GM13976 (cell line): ENCODE measurements around the gene STARD3NL.
"Not testable (repeated sequence)": the region's sequence is repeated elsewhere in the genome, so short reads cannot be mapped to it uniquely, and the experiment has no call there.

ENCODE experiments used
- DNase-seq: peaks from one replicate; pipeline ENCODE4 v3.0.0; 2012; ENCODE audit warnings: low spot score
- in situ Hi-C: fragments of 300-500 bp; cut with MboI; formaldehyde crosslinking; loops from one replicate; pipeline ENCODE4 v1.12.0; 2022; ENCODE audit warnings: low sequenced_read_pairs, mixed read lengths, inconsistent platforms; ENCODE audit not compliant: unreplicated experiment
- TF ChIP-seq, protein P1 (sequence below): IDR thresholded peaks from 2 replicates; pipeline ENCODE4 v1.5.1; 2012; ENCODE audit warnings: borderline replicate concordance, mild to moderate bottlenecking; ENCODE audit not compliant: insufficient read depth; ENCODE audit errors: extremely low read depth, missing control alignments, control extremely low read depth

The STARD3NL gene

GRCh38 chr7:38241071-38241470 is 63.0 kb downstream of the STARD3NL start:
- in situ Hi-C loops: no loop called here
- TF ChIP-seq, protein P1, sequence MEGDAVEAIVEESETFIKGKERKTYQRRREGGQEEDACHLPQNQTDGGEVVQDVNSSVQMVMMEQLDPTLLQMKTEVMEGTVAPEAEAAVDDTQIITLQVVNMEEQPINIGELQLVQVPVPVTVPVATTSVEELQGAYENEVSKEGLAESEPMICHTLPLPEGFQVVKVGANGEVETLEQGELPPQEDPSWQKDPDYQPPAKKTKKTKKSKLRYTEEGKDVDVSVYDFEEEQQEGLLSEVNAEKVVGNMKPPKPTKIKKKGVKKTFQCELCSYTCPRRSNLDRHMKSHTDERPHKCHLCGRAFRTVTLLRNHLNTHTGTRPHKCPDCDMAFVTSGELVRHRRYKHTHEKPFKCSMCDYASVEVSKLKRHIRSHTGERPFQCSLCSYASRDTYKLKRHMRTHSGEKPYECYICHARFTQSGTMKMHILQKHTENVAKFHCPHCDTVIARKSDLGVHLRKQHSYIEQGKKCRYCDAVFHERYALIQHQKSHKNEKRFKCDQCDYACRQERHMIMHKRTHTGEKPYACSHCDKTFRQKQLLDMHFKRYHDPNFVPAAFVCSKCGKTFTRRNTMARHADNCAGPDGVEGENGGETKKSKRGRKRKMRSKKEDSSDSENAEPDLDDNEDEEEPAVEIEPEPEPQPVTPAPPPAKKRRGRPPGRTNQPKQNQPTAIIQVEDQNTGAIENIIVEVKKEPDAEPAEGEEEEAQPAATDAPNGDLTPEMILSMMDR: no peak
- no peak for DNase-seq

DNA sequence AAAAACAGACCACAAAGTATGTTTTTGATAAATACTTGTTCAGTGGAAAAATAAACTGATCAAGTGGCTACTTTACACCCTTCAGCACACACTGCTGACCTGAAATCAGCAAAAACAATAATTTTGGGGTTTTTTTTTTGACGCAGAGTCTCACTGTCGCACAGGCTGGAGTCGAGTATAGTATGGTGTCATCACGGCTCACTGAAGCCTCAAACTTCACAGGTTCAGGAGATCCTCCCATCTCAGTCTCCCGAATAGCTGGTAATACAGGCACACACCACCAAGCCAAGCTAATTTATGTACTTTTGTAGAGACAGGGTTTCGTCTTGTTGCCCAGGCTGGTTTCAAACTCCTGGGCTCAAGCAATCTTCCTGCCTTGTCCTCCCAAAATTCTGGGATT is 64.8 kb downstream of the STARD3NL start:
- DNase-seq: no peak
- TF ChIP-seq, protein P1: no peak
- in situ Hi-C loops: no loop called here

DNA sequence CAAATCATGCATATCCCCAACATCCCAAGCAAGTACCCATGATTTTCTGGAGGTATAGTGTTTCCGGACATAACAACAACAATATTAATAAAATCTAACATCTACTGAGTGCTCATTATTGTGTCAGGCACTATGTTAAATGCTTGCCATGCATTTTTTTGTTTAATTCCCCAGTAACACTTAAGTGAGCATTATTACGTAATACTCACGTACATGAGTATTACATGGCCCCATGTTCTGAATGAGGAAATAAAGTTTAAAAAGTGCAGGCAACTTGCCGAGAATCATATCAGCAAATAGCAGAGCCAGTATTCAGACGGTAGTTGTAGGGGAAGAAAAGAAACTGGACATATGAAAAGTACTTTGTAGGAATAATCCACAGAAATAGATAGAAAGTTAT is 65.3 kb downstream of the STARD3NL start:
- DNase-seq, in situ Hi-C loops: not testable (repeated sequence)

GRCh38 chr7:38244516-38244915 is 66.5 kb downstream of the STARD3NL start:
- TF ChIP-seq, protein P1: no peak
- in situ Hi-C loops: no loop called here
- DNase-seq: no peak

- TF ChIP-seq, protein P1: no peak
- DNase-seq: no peak
- in situ Hi-C loops: no loop called here
Measured at GRCh38 chr7:38245409-38245977, 67.4 kb downstream of the STARD3NL start.

GRCh38 chr7:38248069-38248567 is 70.1 kb downstream of the STARD3NL start:
- no peak for DNase-seq
- in situ Hi-C loops: no loop called here
- TF ChIP-seq, protein P1: no peak

DNA sequence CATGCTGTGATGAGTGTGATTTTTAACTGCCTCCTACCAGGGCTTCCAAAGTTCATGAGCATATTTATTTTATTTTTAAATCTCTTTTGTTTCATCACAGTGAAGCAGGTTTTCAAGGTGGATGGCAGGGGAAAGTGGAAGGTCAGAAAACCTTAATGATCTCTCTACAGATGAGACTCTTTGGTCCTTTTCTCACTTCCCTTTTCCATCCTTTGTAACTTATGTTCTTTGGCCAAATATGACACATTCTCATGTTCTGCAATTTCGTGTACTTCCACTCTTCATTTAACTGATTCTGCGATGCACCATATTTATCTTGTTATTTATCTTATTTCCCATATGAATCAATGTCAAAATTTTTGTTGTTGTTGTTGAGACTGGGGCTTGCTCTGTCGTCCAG is 71.8 kb downstream of the STARD3NL start:
- DNase-seq, in situ Hi-C loops: not testable (repeated sequence)

DNA sequence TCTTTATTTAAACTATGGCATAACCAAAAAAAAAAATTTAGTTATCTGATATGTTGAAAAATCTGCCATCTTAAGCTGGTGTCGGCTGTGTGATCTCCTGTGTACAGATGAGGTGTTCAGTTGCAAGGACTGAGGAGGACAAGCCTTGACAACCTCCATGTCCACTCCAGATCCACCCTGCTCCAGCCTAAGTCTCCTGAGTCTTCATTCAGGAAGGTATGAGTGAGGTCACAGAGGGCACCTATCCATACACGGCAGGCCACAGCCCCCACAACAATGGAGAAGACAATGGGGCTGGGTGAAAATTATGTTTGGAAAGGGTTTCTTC is 79.3 kb downstream of the STARD3NL start:
- in situ Hi-C loops: no loop called here
- no peak for DNase-seq
- TF ChIP-seq, protein P1: no peak

DNA sequence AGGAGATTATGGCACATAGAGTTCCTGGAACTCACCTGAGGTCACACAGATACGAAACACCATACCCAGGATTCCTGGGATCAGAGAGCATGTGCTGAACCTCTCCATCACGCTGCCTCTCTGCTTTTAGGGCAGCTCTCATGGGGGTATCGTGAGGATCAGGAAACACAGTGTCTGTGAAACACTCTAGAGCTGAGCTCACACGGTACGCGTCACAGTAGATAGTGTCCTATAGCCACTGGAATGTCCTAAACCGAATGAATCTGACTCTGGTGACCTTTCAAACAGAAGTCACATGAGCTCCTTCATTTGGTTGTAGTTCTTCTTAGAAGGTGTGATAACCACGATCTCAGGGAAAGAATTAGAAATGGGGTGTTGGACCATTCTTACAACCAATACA is 81.1 kb downstream of the STARD3NL start:
- in situ Hi-C loops, DNase-seq: not testable (repeated sequence)

GRCh38 chr7:38261601-38262000 is 83.6 kb downstream of the STARD3NL start:
- DNase-seq, in situ Hi-C loops: not testable (repeated sequence)

- DNase-seq, in situ Hi-C loops: not testable (repeated sequence)
Measured at GRCh38 chr7:38262026-38262425, 84.0 kb downstream of the STARD3NL start.
